Naive B cell (primary cell): ENCODE data around the gene ARPIN. TPM values are rescaled to one million over a fixed set of nuclear protein-coding genes. Genes with fewer than 3 reads are reported as not detected.
"Not testable (repeated sequence)": the region's sequence is repeated elsewhere in the genome, so short reads cannot be mapped to it uniquely, and the experiment has no call there.

ENCODE experiments used
- ATAC-seq, 2 donors: fragments of 150-1000 bp; cut with Tn5 transposase; 2 replicates each; pipeline ENCODE4 v1.10.0; 2021; ENCODE audit warnings: low read depth in 2 of 2, mild to moderate bottlenecking in 2 of 2, moderate library complexity in 2 of 2
- DNase-seq: peaks from one replicate; pipeline ENCODE4 v3.0.0; 2022
- H3K27ac Mint-ChIP-seq, 6 donors: one replicate each; pipeline ENCODE4 v1.8.0; 2020 to 2022; ENCODE audit warnings: mild to moderate bottlenecking in 6 of 6, mixed read lengths in 6 of 6, moderate library complexity in 5 of 6, inconsistent platforms in 2 of 6
- H3K27me3 Mint-ChIP-seq, 3 donors: one replicate each; pipeline ENCODE4 v1.8.0; 2021 to 2022; ENCODE audit warnings: mixed read lengths in 3 of 3, mild to moderate bottlenecking in 1 of 3
- H3K36me3 Mint-ChIP-seq, 2 donors: one replicate each; pipeline ENCODE4 v1.8.0; 2020 to 2022; ENCODE audit warnings: mixed read lengths in 2 of 2, inconsistent platforms in 1 of 2, mild to moderate bottlenecking in 1 of 2
- H3K4me1 Mint-ChIP-seq, 3 donors: one replicate each; pipeline ENCODE4 v1.8.0; 2020 to 2022; ENCODE audit warnings: mixed read lengths in 3 of 3, inconsistent platforms in 1 of 3, mild to moderate bottlenecking in 1 of 3, moderate library complexity in 1 of 3
- H3K4me3 Mint-ChIP-seq, 8 donors: one replicate each; pipeline ENCODE4 v1.8.0; 2020 to 2022; ENCODE audit warnings: mild to moderate bottlenecking in 8 of 8, mixed read lengths in 8 of 8, moderate library complexity in 8 of 8, inconsistent platforms in 2 of 8
- H3K9me3 Mint-ChIP-seq, 7 donors: one replicate each; pipeline ENCODE4 v1.8.0; 2020 to 2022; ENCODE audit warnings: mixed read lengths in 7 of 7, mild to moderate bottlenecking in 5 of 7, inconsistent platforms in 2 of 7, moderate library complexity in 1 of 7
- polyA plus RNA-seq, 6 donors: library from polyadenylated mRNA; unstranded; fragments of 300-500 nt; fragmentation: Illumina TruSeq; gene quantifications; one replicate each; pipeline ENCODE4 v1.2.3, GENCODE V29; 2021; ENCODE audit warnings: low read depth in 6 of 6

The ARPIN gene
- polyA plus RNA-seq, 6 donors from 2014 or later, result not detected

DNA sequence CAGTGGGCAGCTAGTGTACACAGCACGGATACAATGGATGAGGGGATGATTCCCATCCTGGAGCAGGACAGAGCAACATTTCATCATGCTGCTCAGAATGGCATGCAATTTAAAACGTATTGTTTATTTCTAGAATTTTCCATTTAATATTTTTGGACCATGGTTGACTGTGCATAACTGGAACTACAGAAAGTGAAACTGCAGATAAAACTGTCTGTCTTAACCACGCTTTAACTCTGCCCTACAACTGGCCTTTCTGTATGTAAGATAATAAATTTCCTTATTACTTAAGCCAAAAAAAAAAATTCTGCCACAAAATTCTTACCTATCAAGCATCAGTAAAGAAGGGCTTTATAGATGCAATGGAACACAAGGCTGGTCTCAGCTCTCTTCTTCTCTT lies 52.3 kb downstream of the ARPIN start:
- Mint-ChIP-seq H3K9me3 (no peaks in the 10 kb centered on the region), H3K27me3 (no peaks in the 10 kb centered on the region), H3K27ac (no peak overlapping the region), H3K4me3 (peak overlapping the region in 1 of 8 donors; percentile 40), H3K36me3 (peaks cover 0 to 7% of the 10 kb centered on the region in 2 donors), H3K4me1 (peaks cover 0 to 7% (median 6%) of the 10 kb centered on the region in 3 donors)
- DNase-seq (no peak), ATAC-seq (no peak)

- DNase-seq (no peak), ATAC-seq (no peak)
- Mint-ChIP-seq H3K4me1 (peaks cover 0 to 7% (median 6%) of the 10 kb centered on the region in 3 donors), H3K27me3 (no peaks in the 10 kb centered on the region), H3K4me3 (no peak overlapping the region), H3K27ac (no peak overlapping the region), H3K9me3 (no peaks in the 10 kb centered on the region), H3K36me3 (peaks cover 0 to 6% of the 10 kb centered on the region in 2 donors)
Observed at GRCh38 chr15:89858661-89859458, 53.9 kb downstream of the ARPIN start.

- Mint-ChIP-seq H3K36me3 (peaks cover 0 to 6% of the 10 kb centered on the region in 2 donors), H3K27ac (no peak overlapping the region), H3K4me3 (peak overlapping the region in 1 of 8 donors; percentile 38), H3K9me3 (peaks cover 0 to 2% (median 0%) of the 10 kb centered on the region in 7 donors), H3K4me1 (peaks cover 4 to 10% (median 10%) of the 10 kb centered on the region in 3 donors), H3K27me3 (no peaks in the 10 kb centered on the region)
- DNase-seq, result no peak
- ATAC-seq, result no peak
Observed at GRCh38 chr15:89857673-89858072, 55.1 kb downstream of the ARPIN start.

DNA sequence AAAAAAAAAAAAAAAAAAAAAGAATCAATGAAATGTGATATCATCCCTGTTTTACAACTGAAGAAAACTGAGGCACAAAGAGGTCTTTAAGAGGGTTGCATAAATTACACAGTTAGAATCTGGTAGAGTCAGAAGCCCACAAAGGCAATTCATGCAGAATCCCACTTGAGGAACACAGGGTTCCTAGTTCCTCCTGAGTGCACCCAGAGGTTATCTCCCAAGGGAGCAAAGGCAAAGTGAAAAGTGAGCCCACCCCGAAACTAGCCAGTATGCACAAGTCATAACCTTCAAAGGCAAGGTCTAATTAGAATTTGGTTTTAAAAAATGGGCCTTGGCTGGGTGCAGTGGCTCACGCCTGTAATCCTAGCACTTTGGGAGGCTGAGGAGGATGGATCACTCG lies 56.8 kb downstream of the ARPIN start:
- Mint-ChIP-seq H3K4me1 (peaks cover 17 to 26% (median 21%) of the 10 kb centered on the region in 3 donors), H3K36me3 (peaks cover 0 to 6% of the 10 kb centered on the region in 2 donors), H3K9me3 (peaks cover 0 to 2% (median 0%) of the 10 kb centered on the region in 7 donors), H3K27me3 (no peaks in the 10 kb centered on the region), H3K27ac (no peak overlapping the region), H3K4me3 (no peak overlapping the region)
- DNase-seq, result no peak
- no peak for ATAC-seq

DNA sequence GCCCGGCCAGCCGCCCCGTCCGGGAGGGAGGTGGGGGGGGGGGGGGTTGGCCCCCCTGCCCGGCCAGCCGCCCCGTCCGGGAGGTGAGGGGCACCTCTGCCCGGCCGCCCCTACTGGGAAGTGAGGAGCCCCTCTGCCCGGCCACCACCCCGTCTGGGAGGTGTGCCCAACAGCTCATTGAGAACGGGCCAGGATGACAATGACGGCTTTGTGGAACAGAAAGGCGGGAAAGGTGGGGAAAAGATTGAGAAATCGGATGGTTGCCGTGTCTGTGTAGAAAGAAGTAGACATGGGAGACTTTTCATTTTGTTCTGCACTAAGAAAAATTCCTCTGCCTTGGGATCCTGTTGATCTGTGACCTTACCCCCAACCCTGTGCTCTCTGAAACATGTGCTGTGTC lies 57.9 kb downstream of the ARPIN start:
- H3K9me3 Mint-ChIP-seq, DNase-seq, H3K4me3 Mint-ChIP-seq, H3K27me3 Mint-ChIP-seq, ATAC-seq, H3K27ac Mint-ChIP-seq: not testable (repeated sequence)
- Mint-ChIP-seq H3K36me3 (peaks cover 0 to 11% of the 10 kb centered on the region in 2 donors), H3K4me1 (peaks cover 19 to 30% (median 28%) of the 10 kb centered on the region in 3 donors)

DNA sequence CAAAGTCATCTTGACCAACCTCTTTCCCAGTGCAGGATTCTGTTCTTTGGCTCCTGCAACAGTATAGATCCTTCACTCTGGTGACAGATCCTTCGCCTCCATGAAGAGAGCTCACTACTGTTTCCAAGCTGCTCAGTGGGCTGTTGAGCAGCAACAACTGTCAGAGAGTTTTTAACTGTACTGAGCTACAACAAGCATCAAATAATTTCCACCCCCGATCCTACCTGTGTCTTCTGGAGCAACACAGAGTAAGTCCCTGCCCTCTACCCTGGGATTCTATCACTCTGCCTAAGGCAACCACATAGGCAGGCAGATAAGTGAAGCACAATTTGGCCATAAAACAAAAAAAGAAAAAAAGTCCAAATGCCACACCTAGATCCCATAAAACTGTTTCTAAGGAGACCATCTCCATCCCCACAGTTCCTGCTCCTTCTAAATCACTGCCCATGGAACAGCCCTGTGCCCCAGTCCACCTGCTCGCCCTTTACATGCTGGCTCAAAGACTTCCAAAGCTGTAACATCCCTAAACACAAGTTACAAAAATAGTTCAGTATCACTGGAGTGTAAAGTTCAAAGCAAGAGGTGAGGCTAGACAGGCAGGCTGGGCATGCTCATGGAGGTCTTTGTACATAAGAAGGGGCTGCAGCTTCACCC lies 60.3 kb downstream of the ARPIN start:
- Mint-ChIP-seq H3K36me3 (peaks cover 0 to 18% of the 10 kb centered on the region in 2 donors), H3K4me1 (peaks cover 27 to 39% (median 35%) of the 10 kb centered on the region in 3 donors)

DNA sequence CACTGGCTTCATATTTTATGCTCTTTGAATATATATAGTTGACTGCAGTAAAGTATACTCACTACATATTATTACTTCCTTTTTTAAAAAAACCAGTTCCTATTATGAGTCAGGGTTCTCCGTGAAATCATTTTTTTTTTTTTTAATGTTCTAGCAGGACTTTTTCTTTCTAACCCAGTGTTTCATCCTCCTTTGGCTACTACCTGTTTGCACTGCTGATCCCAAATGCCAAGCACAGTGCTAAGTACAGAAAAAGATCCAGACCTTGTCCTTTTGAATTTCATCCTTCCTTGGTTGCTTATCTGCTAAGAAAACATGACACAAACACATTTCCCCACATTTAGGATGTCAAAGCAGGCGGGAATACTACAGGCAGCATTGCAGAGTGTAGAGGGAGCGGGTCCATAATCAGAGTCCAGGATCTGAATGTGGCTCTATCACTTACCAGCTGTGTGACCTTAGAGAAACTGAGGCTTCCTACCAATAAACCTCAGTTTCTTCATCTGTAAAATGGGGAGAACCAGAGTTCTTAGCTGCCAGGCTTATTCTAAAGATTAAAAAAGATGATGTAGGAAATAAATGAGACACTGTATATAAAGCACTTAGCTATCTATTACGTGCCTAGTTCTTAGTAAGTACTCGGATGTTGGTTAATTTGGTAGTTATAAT lies 60.9 kb downstream of the ARPIN start:
- peak overlapping the region; percentile 23 to 88 (median 77) for H3K27ac Mint-ChIP-seq
- H3K4me3 Mint-ChIP-seq, result peak overlapping the region in 3 of 8 donors; percentile 18 to 76 (median 75)
- peaks cover 0 to 2% (median 0%) of the 10 kb centered on the region in 7 donors for H3K9me3 Mint-ChIP-seq
- peaks cover 0 to 14% of the 10 kb centered on the region in 2 donors for H3K36me3 Mint-ChIP-seq
- ATAC-seq (peak; percentile 79 to 88), DNase-seq (no peak)
- H3K4me1 Mint-ChIP-seq, result peaks cover 27 to 39% (median 35%) of the 10 kb centered on the region in 3 donors
- no peaks in the 10 kb centered on the region for H3K27me3 Mint-ChIP-seq

More for the DNA sequence above, 60.3 kb downstream of the ARPIN start:
- Mint-ChIP-seq H3K4me3 (no peak overlapping the region), H3K27me3 (no peaks in the 10 kb centered on the region), H3K9me3 (peaks cover 0 to 2% (median 0%) of the 10 kb centered on the region in 7 donors), H3K27ac (peak overlapping the region in 2 of 6 donors; percentile 63 to 91)
- DNase-seq, result no peak
- ATAC-seq, result no peak

GRCh38 chr15:89848970-89849292 lies 63.8 kb downstream of the ARPIN start:
- Mint-ChIP-seq H3K27ac (no peak overlapping the region), H3K9me3 (peaks cover 0 to 2% (median 0%) of the 10 kb centered on the region in 7 donors), H3K4me3 (peak overlapping the region in 1 of 8 donors; percentile 17), H3K27me3 (no peaks in the 10 kb centered on the region), H3K36me3 (peaks cover 0 to 12% of the 10 kb centered on the region in 2 donors), H3K4me1 (peaks cover 27 to 39% (median 35%) of the 10 kb centered on the region in 3 donors)
- no peak for ATAC-seq
- no peak for DNase-seq

- DNase-seq (no peak), ATAC-seq (no peak)
- Mint-ChIP-seq H3K27me3 (no peaks in the 10 kb centered on the region), H3K4me3 (no peak overlapping the region), H3K27ac (no peak overlapping the region), H3K4me1 (peaks cover 25 to 32% (median 25%) of the 10 kb centered on the region in 3 donors), H3K9me3 (peaks cover 0 to 1% (median 0%) of the 10 kb centered on the region in 7 donors), H3K36me3 (peaks cover 0 to 12% of the 10 kb centered on the region in 2 donors)
Observed at GRCh38 chr15:89847101-89847500, 65.7 kb downstream of the ARPIN start.

- ATAC-seq (no peak), DNase-seq (no peak)
- Mint-ChIP-seq H3K27ac (no peak overlapping the region), H3K4me3 (no peak overlapping the region), H3K27me3 (no peaks in the 10 kb centered on the region), H3K4me1 (peaks cover 11 to 19% (median 17%) of the 10 kb centered on the region in 3 donors), H3K9me3 (peaks cover 0 to 1% (median 0%) of the 10 kb centered on the region in 7 donors), H3K36me3 (peaks cover 0 to 16% of the 10 kb centered on the region in 2 donors)
Observed at GRCh38 chr15:89845305-89845893, 67.4 kb downstream of the ARPIN start.
